ENCODE results near the gene TRPV4. TPM values are rescaled to one million over a fixed set of nuclear protein-coding genes. Genes with fewer than 3 reads are reported as not detected.

Gene TRPV4
- polyA plus RNA-seq, 1 donor: 0.99 TPM

GRCh38 chr12:109804820-109805761, 28.1 kb downstream of the TRPV4 start:
- DNase-seq: peak; percentile 52

GRCh38 chr12:109803678-109804077, 29.5 kb downstream of the TRPV4 start:
- no peak for DNase-seq

- DNase-seq: no peak
Observed at GRCh38 chr12:109802828-109803227, 30.4 kb downstream of the TRPV4 start.

GRCh38 chr12:109800536-109800935, 32.7 kb downstream of the TRPV4 start:
- DNase-seq: no peak

- no peak for DNase-seq
Observed at GRCh38 chr12:109798691-109799090, 34.5 kb downstream of the TRPV4 start.

- no peak for DNase-seq
Observed at GRCh38 chr12:109797905-109798669, 35.1 kb downstream of the TRPV4 start.

- no peak for DNase-seq
Observed at GRCh38 chr12:109796057-109796456, 37.1 kb downstream of the TRPV4 start.

GRCh38 chr12:109795023-109795422, 38.2 kb downstream of the TRPV4 start:
- no peak for DNase-seq

GRCh38 chr12:109793826-109794501, 39.2 kb downstream of the TRPV4 start:
- no peak for DNase-seq

- DNase-seq: no peak
Observed at GRCh38 chr12:109793411-109793810, 39.8 kb downstream of the TRPV4 start.

- no peak for DNase-seq
Observed at GRCh38 chr12:109792992-109793391, 40.2 kb downstream of the TRPV4 start.

- no peak for DNase-seq
Observed at GRCh38 chr12:109789526-109790048, 43.6 kb downstream of the TRPV4 start.

GRCh38 chr12:109786799-109787198, 46.4 kb downstream of the TRPV4 start:
- no peak for DNase-seq

- no peak for DNase-seq
Observed at GRCh38 chr12:109785854-109786253, 47.3 kb downstream of the TRPV4 start.

- no peak for DNase-seq
Observed at GRCh38 chr12:109783965-109784244, 49.3 kb downstream of the TRPV4 start.

GRCh38 chr12:109783135-109783964, 49.8 kb downstream of the TRPV4 start:
- no peak for DNase-seq

GRCh38 chr12:109782326-109782703, 50.9 kb downstream of the TRPV4 start:
- no peak for DNase-seq

GRCh38 chr12:109781668-109782325, 51.4 kb downstream of the TRPV4 start:
- no peak for DNase-seq

GRCh38 chr12:109779382-109779781, 53.8 kb downstream of the TRPV4 start:
- no peak for DNase-seq

- no peak for DNase-seq
Observed at GRCh38 chr12:109778684-109779083, 54.5 kb downstream of the TRPV4 start.

GRCh38 chr12:109777544-109777943, 55.7 kb downstream of the TRPV4 start:
- no peak for DNase-seq

- no peak for DNase-seq
Observed at GRCh38 chr12:109776624-109777023, 56.6 kb downstream of the TRPV4 start.
